Stimulated activated CD8-positive, alpha-beta memory T cell treated with anti-CD3 and anti-CD28 coated beads, Interleukin-4, amount 100 ng/mL, for 48 hours (primary cell): Measurements from ENCODE around the gene UBE2G2.
A peak's percentile ranks its signal among the peaks of the same experiment; 100 is the strongest.

Experiments
- DNase-seq: peaks from one replicate; pipeline ENCODE4 v3.0.0-alpha.2; 2020

The UBE2G2 gene

DNA sequence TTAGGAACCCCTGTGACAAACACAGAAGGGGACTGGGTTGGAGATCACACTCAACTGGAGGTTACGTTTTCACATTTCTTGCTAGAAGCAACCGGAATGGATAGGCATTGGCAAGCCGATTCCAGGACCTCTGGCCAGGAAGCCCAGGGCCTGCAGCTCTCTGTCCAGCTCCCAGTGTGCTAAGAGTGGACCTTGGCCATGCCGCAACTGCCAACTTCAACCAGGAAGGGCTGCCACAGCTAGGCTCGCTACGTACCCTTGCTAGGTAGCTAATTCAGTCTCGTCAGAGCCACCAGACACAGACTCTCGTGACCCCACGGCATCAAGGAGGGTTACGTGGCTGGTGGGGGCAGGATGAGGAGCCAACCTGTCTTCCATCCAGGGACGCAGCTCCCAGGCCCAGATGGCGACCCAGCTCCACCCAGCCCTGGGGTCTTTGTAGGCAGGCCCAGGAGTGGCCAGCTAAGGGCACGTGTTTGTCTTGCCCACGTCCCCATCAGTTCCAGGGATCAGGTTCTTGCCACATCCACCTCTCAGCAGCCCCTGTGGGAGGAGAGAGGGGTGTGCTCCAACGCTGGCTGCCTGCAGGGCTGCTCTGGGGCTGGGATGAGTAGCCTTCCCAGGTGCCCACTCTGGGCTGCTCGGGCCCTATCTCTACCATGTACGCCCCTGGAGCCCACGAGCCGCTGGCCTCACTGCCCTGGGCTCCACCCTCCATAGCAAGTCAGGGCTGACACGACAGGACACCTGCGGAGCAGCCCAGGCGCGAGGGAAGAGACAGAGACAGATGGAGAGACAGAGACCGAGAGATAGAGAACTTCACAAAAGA lies 39.2 kb downstream of the UBE2G2 start:
- no peak for DNase-seq

DNA sequence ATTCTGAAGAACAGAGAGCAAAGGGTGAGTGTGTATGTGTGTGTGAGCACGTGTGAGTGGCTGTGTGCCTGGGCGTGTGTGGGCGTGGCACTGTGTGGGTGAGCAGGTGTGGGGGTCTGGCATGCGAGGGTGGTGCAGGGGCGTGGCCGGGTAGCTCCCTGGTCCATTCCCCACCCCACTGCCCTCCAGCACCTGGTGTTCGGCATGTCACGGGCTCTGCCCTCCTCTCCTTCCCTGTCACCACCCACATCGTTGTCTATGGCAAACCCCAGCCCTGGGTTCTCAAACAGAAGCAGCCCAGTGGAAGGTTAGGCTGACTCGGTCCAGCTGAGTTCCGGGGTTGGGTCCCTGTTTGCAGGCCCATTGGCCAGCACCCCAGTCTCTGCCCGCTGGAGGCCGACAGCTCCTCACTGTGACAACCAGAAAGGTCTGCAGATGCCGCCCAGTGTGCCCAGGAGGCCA lies 39.8 kb downstream of the UBE2G2 start:
- DNase-seq: no peak

DNA sequence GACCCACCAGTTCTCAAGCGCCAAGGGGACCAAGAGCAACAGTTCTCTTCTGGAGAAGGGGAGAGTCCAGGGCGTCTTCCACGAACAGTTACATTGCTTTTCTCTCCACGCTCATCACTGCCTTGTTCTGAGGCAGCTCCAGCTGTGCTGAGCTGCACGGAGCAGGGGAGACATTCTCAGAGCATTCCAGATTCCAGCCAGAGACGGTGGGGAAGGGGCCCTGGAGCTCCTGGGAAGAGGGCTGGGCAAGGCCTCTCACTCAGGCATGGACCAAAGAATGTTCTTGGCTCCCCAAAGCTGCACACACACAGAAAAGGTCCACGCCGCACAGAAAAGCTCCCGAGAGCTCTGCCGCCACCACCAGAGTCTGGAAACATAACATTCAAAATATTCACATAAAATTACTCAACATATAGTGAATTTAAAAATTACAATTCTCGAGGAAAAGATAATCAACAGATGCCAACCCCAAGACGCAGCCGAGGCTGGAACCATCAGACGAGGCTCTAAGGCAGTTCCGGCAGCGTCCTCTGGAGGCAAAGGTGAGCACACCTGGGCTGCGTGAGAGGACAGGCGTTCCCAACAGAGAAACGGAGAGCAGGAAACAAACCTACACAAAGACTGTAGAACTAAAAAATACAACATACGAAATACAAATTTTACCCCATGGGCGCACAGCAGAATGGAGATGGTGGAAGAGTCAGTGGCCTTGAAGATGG lies 40.5 kb downstream of the UBE2G2 start:
- DNase-seq: peak; percentile 38

DNA sequence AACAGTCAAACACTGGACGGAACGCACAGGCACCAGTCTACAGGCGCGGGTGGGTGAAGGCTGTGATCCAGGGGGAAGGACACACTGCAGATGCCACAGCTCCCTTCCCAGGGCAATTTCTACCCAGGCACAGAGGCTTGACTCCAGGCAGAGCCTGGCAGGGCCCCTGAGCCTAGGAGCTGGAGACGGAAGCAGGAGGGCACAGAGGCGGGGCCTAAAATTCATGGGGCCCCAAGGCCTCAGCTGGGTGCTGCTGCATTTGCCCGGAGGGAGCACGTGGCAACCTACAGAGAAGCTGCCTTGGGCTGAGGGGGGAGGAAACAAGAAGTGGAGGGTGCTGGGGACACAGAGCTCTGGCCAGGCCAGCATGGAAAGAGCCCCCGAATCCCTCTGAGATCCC lies 41.2 kb downstream of the UBE2G2 start:
- DNase-seq: no peak

DNA sequence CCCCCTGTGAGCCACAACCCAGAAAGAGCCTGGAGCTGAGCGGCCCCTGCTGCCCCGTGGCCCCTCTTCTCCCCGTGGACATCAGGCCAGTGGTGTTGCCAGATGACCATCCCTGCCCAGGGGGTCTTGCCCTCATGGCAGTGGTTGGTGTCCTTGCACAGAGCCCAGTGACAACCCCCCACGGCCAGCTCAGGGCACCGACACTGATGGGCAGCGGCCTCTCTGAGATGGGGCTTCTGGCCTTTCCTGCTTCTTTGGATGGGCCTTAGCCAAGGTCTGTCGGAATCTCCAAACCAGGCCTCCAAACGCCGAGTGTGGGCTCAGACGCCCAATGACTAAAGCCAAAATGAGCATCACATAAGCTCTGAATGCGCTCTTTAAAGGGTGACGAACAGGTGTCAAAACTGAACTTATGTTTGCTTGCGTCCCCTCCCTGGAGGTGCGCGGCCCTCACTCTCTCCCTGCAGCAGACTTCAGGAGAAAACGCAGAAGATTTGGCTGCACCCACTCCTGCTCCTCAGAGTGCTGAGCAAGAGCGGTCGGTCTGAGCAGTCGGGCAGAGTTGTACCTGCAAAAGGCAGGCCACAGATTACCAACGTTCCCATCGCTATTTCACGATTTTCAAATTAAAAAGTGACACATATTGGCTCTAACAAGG lies 41.9 kb downstream of the UBE2G2 start:
- no peak for DNase-seq

DNA sequence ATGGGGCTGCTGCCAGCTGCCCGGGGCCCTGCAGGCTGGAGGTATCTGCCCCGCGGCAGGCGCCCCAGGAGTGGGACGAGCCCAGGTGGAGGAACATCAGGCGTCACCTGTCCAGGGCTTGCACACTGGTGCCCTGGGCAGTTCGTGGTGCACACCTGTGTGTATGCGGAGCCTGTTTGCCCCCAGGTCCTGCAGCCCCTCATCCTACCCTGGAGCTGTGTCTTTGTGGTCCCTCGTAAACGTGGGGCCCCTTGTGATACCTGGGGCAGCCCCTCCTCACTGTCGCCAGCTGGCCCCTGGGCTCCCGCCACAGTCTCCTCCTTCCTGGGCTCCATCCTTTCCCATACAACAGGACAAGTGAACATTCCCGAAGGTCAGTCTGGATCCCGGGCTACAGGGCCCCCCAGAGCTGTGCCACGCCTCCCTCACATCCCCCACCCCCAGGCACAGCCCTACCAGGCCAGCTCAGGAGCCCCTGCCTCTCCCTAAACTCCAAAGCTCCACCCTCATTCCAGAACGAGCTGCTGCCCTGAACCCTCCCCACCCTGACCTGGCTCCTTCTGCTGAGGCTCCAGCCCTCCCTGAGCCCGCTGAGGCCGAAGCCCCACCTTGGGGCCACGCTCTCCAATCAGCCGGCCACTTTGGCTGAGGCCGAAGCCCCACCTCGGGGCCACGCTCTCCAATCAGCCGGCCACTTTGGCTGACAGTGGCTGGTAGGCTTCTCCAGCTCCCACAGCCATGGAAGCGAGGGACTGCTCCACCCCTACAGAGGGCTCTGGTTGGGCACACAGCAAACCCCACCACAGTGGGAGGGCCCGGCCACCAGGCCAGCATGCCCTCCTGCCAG lies 42.6 kb downstream of the UBE2G2 start:
- no peak for DNase-seq

DNA sequence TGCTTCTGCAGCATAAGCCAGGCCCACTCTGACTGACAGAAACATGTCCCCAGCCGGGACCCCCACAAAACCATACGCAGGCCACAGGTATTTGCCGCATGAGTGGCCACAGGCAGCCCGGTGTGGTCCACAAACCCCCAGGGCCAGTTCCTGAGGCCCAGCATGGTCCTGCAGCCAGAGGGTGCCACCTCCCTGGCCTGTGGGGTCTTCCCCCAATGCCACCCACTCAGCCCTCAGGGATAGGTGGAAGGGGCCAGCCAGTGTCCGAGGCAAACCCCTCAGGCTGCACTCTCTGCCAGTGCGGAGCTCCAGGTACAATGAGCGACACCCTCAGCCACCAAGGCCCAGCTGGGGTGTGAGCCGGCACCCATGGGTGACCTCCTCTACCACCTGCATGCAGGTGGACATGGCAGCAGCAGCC lies 43.5 kb downstream of the UBE2G2 start:
- no peak for DNase-seq

DNA sequence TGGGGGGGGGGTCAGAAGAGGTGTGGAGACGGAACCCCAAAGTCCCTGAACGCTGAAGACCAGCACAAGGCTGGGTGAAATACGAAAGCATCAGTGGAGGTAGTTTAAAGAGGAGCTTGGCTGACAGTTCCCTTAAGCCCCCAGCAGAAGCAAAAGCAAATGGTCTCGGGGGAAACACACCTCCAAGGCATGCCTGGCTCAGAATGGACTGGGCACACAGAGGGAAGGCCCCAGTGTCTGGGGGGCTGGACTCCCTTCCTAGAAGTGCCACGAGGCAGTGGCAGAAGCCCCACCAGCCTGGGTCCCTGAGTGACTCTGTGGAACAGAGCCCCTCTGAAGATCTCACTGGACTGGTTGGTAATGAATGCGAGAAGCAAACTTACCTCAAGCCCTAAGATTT lies 43.9 kb downstream of the UBE2G2 start:
- DNase-seq: no peak

DNA sequence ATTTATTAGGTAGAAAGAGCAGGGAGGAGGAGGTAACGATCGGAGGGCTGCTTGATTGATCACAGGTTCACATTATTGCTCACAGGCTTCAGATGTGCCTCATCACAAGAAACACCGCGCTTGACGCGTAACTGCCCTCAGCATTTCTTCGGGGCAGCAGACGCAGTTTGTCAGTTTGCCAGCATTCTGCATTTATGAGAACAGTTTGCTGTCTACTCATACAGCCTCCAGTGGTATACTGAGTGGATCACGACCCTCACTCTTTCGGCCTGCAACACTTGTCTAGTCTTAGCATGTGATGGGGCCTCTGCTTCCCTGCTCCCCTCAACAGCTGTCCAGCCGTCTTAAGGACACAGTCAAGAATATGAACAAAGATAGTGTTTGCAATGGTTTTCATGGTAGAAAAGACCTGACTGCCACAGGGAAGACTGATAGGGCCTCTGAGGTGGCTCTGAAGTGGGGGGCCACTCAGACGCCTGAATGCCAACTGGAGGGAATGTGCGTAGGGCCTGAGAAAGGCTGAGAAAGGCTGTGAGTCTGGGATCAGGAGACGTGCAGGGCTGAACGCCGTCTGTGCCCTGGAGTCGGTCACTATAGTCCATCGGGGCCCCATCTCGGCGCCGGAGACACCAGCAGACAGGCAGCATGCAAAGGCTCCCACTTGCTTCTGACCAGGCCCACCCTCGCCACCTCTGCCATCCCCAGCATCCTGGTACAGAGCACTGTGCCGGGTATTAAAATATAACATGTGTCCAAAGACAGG lies 45.0 kb downstream of the UBE2G2 start:
- DNase-seq: no peak

DNA sequence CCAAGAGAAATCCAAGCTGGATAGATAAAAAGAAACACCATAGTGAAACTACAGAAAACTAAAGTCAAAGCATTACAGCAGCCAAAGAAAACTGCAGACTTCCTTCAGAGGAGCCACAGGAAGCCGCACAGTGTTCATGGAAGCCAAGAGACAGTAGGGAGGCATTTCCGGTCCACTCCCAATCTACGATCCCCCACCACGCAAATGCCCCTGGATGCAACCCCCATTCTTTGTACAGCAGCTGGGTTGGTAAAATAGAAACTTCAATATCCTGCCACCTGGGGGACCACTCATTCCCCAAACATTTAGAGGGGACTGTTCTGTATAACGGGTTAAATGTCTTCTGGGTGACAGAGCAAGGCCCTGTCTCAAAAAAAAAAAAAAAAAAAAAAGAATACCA lies 46.4 kb downstream of the UBE2G2 start:
- DNase-seq: no peak

DNA sequence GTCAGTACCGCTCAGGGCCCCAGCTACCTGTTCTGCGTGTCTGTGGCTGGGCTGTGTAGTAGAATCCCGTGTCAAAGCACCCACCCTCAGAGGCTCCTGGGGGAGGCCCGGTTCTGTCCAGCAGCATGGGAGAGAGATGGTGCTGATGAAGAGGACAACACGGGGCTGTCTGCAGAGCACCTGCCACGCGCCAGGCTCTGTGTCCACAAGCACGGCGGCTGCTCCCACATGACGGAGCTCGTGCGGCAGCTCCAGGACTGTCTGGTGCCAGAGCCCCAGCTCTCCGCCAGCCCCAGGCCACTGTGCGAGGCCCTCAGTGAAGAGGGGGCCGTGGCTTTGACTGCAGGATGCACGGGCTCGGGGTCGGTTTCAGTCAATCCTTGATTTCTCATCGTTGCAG lies 48.3 kb downstream of the UBE2G2 start:
- no peak for DNase-seq

DNA sequence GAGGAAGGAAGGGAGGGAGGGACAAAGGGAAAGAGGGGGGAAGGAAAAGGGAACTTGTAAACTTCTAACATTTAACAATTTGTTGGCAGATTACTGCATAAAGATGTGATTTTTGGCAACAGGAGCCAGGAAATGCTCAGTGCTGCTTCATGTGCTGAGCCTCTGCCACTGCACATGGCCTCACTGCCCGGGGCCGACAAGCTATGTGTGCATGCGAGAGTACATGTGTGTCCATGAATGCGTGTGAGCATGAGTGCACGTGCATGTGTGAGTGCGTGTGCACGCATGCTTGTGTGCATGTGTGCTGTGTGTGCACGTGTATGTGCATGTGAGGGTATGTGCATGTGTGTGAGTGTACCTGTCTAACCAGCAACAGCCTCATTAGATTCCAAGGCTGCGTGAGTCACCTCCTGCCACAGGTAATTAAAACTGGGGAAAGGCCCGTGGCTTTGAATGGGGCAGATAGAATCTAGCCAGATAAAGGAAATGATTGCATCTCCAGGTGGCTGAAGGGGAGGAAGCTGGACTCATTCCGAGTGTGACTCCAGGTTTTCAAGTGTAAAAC lies 48.9 kb downstream of the UBE2G2 start:
- DNase-seq: no peak

DNA sequence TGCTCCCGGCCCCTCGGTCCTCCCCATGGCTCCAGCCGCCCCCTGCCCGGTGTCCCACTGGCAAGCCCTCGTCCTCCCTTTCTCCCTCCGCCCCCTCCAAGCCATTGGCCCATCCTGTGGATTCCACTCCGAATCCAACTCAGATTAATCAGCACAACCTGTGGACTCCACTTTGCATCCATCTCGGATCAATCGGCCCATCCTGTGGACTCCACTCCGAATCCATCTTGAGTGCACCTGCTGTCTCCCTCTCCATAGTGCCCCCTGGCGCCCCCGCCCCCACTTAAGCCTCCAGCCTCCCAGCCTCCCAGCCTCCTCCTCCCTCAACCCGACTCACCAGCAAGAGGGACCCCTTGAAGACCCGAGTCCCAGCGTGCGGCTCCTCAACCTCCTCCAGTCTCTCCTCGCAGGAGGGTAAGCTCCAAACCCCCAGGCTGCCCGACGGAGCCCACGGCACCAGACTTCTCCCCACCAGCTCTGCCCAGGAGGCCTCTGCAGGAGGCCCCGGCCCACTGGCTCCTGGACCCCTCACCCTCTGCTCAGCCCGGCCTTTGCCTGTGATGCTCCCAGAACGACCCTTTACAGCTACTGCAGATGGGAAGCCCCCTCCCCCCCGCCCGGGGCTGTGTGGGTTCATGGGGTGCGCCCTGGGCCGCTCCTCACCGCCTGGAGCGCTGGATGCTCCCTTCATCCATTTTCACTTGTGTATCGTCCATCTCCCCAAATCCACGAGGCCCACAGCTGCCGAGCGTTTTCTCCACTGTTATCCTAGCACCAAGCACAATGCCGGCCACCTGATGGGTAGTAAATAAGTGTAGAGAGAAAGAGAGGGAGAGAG lies 49.6 kb downstream of the UBE2G2 start:
- DNase-seq: no peak

DNA sequence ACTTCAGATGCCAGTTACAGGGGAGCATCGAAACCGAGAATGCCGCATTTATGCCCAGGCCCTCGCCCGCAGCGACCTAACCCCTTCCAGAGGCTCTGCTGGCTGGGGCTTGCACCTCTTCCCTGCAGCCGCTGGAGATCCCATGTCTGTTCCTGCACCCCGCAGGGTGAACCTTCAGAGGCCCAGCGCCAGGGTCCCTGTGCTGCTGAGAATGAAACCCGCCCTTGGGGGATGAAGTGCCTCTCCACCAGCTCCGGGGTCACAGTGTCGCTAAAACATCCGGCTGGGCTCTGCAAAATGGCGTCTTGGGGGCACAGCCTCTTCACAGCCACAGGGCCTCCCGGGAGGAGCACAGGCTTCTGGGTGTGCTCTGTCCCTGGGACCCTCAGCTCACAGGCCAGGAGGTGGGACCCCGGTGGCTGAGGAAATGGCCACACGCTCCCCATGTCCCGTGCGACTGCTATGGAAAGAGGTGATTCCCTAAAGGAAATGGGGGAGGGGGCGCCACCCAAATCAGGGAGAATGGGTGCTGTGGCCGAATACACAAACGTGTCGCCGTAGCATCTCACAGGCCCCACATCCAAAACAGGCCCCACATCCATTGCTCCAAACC lies 50.3 kb downstream of the UBE2G2 start:
- no peak for DNase-seq

DNA sequence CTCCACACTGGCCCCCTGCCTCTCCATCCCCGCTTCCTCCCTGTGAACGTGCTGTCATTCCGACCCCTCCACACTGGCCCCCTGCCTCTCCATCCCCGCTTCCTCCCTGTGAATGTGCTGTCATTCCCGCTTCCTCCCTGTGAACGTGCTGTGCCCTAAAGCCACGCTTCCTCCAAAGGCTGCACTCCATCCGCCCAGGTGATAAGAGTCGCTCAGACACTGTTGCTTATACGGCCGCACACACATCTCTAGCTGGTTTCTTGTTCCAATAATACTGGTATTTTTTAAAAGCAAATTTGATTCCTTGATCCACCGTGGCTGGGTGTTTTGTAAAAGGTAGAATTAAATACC lies 51.0 kb downstream of the UBE2G2 start:
- DNase-seq: no peak

DNA sequence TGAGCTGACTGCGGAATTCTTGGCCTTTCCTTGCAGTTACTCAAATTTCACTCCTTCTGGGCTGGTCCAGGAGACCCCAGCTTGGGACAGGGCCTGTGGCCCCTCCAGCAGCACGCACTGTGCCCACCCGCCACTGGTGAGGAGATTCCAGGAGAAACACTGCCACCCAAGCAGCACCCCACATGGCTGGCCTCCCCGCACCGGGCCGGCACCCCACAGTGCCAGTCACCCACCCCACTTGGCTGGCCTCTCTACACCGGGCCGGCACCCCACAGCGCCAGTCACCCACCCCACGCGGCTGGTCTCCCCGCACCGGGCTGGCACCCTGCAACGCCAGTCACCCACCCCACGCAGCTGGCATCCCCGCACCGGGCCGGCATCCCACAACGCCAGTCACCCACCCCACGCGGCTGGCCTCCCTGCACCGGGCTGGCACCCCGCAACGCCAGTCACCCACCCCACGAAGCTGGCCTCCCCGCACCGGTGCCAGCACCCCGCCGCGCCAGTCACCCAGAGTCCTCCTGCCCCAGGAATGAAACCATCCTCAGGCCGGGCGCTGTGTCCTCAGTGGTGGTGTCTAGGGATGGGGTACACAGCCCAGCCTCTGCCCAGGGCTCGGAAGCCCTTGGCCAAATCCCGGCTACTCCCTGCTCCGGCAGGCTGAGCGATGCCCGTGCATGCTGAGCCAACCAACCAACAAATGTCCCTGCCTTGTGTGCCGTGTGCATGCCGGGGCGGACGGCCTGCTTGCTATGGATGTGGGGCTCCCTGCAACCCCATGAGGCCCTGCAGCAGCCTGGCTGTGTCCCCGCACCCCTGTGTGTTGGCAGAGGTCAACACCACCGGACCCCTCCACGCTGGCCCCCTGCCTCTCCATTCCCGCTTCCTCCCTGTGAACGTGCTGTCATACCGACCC lies 51.6 kb downstream of the UBE2G2 start:
- no peak for DNase-seq

DNA sequence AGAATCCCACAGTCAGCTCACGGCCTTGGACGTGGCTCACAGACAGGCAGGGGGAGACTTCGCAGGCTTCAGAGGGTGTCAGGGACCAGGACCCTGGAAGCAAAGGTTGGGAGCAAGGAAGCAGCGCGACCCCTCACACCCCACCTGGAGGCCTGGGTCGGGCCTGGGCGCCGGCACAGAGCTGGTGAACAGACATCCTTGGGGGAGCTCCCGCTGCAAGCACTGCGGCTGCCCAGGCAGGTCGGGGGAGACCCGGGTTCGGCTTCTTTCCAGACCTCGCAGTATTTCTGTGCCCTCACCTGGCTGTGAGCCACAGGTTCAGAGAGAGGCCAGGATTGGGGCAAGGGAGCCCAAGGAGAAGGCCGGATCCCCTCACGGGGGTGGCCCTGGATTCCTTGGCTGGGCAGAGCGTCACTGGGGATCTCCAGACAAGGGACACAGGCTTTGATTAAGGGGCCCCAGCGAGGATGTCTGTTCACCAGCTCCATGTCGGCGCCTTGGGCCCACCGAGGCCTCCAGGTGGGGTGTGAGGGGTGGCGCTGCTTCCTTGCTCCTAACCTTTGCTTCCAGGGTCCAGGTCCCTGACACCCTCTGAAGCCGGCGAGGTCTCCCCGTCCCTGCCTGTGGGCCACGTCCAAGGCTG lies 52.4 kb downstream of the UBE2G2 start:
- no peak for DNase-seq

DNA sequence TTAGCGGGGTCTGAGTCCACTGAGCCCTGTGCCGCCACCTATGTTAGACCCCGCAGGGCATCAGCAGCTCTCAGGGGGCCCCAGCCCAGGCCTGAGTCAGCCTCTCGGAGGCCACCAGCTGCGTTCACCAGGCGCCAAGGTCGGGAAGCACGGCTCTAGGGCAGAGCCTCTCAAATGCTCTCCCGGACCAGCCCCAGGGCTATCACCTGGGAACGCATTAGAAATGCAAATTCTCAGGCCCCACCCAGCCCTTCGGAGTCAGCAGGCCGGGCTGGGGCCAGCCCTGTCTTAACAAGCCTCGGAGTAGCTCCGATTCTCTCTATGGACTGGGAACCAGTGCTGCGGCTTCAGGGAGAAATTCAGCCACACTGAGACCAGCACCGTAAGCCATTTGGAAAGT lies 53.0 kb downstream of the UBE2G2 start:
- DNase-seq: no peak
